ENCODE measurements around the gene RAB37.

RAB37 gene

GRCh38 chr17:74729866-74730265, 7.2 kb upstream of the RAB37 start:
- no peaks in the 10 kb centered on the region for H3K4me1 ChIP-seq (ENCODE audit: control insufficient read depth, insufficient read depth, low read length)
- no peaks in the 10 kb centered on the region for H3K9me3 ChIP-seq (ENCODE audit: control insufficient read depth, insufficient read depth, low read depth, low read length)
- H3K36me3 ChIP-seq (ENCODE audit: control insufficient read depth in 2 of 2, insufficient read depth in 1 of 2, low read length in 2 of 2) = no peaks in the 10 kb centered on the region
- H3K4me3 ChIP-seq (ENCODE audit: low read depth, low read length) = no peak overlapping the region
- ChIA-PET CTCF (interaction anchor here (0.7 kb wide), 1 partner anchor 874 kb away, joined by 4 read pairs; no protein-coding TSS in a partner anchor), POLR2A (no interaction called here)
- no peak overlapping the region for H3K27ac ChIP-seq (ENCODE audit: extremely low read depth, low read depth, low read length)
- TF ChIP-seq YY2 (tag by site-specific recombination; IDR thresholded peaks at IDR 0.05) = no peak
- TF ChIP-seq ZBTB26 (tag by site-specific recombination; optimal IDR thresholded peaks at IDR 0.05) = no peak

GRCh38 chr17:74730491-74731346, 6.3 kb upstream of the RAB37 start:
- CTCF ChIA-PET = no interaction called here
- no peak overlapping the region for H3K27ac ChIP-seq (ENCODE audit: extremely low read depth, low read depth, low read length)
- POLR2A ChIA-PET = no interaction called here

GRCh38 chr17:74731347-74731605, 5.8 kb upstream of the RAB37 start:
- H3K4me3 ChIP-seq (ENCODE audit: low read depth, low read length) = no peak overlapping the region
- ChIA-PET POLR2A (no interaction called here), CTCF (no interaction called here)
- H3K36me3 ChIP-seq (ENCODE audit: control insufficient read depth in 2 of 2, insufficient read depth in 1 of 2, low read length in 2 of 2) = no peaks in the 10 kb centered on the region
- no peaks in the 10 kb centered on the region for H3K4me1 ChIP-seq (ENCODE audit: control insufficient read depth, insufficient read depth, low read length)
- no peaks in the 10 kb centered on the region for H3K9me3 ChIP-seq (ENCODE audit: control insufficient read depth, insufficient read depth, low read depth, low read length)
- H3K27ac ChIP-seq (ENCODE audit: extremely low read depth, low read depth, low read length) = no peak overlapping the region
- TF ChIP-seq PRDM2 (tag by site-specific recombination; IDR thresholded peaks at IDR 0.05; ENCODE audit: borderline replicate concordance) = no peak
- no peak for TF ChIP-seq ZSCAN5A (tag by site-specific recombination; IDR thresholded peaks at IDR 0.05)
- no peak for TF ChIP-seq YY2 (tag by site-specific recombination; IDR thresholded peaks at IDR 0.05)
- TF ChIP-seq MZF1 (tag by site-specific recombination; IDR thresholded peaks at IDR 0.05; ENCODE audit: borderline replicate concordance) = no peak
- TF ChIP-seq FEZF1 (tag by site-specific recombination; IDR thresholded peaks at IDR 0.05) = no peak
- TF ChIP-seq ZNF747 (tag by site-specific recombination; IDR thresholded peaks at IDR 0.05) = no peak
- TF ChIP-seq ZNF132 (tag by site-specific recombination; IDR thresholded peaks at IDR 0.05; ENCODE audit: borderline replicate concordance) = no peak
- no peak for TF ChIP-seq ZNF76 (tag by site-specific recombination; IDR thresholded peaks at IDR 0.05; ENCODE audit: borderline replicate concordance, low read depth)
- TF ChIP-seq ZNF596 (tag by site-specific recombination; IDR thresholded peaks at IDR 0.05) = no peak
- TF ChIP-seq ZNF138 (tag by site-specific recombination; IDR thresholded peaks at IDR 0.05; ENCODE audit: borderline replicate concordance) = no peak
- no peak for TF ChIP-seq KLF17 (tag by site-specific recombination; IDR thresholded peaks at IDR 0.05)
- TF ChIP-seq OVOL3 (tag by site-specific recombination; IDR thresholded peaks at IDR 0.05) = no peak

More at GRCh38 chr17:74730491-74731346, 6.3 kb upstream of the RAB37 start:
- H3K4me1 ChIP-seq (ENCODE audit: control insufficient read depth, insufficient read depth, low read length) = no peaks in the 10 kb centered on the region
- no peaks in the 10 kb centered on the region for H3K36me3 ChIP-seq (ENCODE audit: control insufficient read depth in 2 of 2, insufficient read depth in 1 of 2, low read length in 2 of 2)
- H3K9me3 ChIP-seq (ENCODE audit: control insufficient read depth, insufficient read depth, low read depth, low read length) = no peaks in the 10 kb centered on the region
- TF ChIP-seq PATZ1 (tag by site-specific recombination; IDR thresholded peaks at IDR 0.05) (no peak), SCRT2 (tag by site-specific recombination; IDR thresholded peaks at IDR 0.05) (peak; percentile 48; the same call in 1 of the 2 replicates), KLF1 (tag by site-specific recombination; IDR thresholded peaks at IDR 0.05) (peak; percentile 54; the same call in 1 of the 2 replicates)
- H3K4me3 ChIP-seq (ENCODE audit: low read depth, low read length) = no peak overlapping the region

All from HEK293 (cell line).